ENCODE measurements around the gene SMYD3.
"Not testable (repeated sequence)": the region's sequence is repeated elsewhere in the genome, so short reads cannot be mapped to it uniquely, and the experiment has no call there.

The SMYD3 gene

GRCh38 chr1:245748240-245748639 lies 758.8 kb downstream of the SMYD3 start (continued):
- TF ChIP-seq REST (tag by site-specific recombination; IDR thresholded peaks at IDR 0.05): no peak
- no peak for TF ChIP-seq ZNF157 (tag by site-specific recombination; IDR thresholded peaks at IDR 0.05)
- no peak for TF ChIP-seq KLF7 (tag by site-specific recombination; IDR thresholded peaks at IDR 0.05; ENCODE audit: borderline replicate concordance)
- TF ChIP-seq ZNF221 (tag by site-specific recombination; IDR thresholded peaks at IDR 0.05; ENCODE audit: borderline replicate concordance): no peak
- no peak for TF ChIP-seq ZNF302 (tag by site-specific recombination; IDR thresholded peaks at IDR 0.05; ENCODE audit: low read depth)
- no peak for TF ChIP-seq AEBP2 (tag by site-specific recombination; IDR thresholded peaks at IDR 0.05; ENCODE audit: borderline replicate concordance)
- TF ChIP-seq ZNF138 (tag by site-specific recombination; IDR thresholded peaks at IDR 0.05; ENCODE audit: borderline replicate concordance): no peak

GRCh38 chr1:245742896-245743295 lies 764.2 kb downstream of the SMYD3 start:
- TF ChIP-seq GLIS2 (tag by site-specific recombination; IDR thresholded peaks at IDR 0.05) (no peak), MYNN (tag by site-specific recombination; IDR thresholded peaks at IDR 0.05; ENCODE audit: borderline replicate concordance) (no peak), KLF9 (tag by site-specific recombination; IDR thresholded peaks at IDR 0.05; ENCODE audit: low read depth) (no peak), ZNF473 (tag by site-specific recombination; IDR thresholded peaks at IDR 0.05) (no peak), ZNF223 (tag by site-specific recombination; IDR thresholded peaks at IDR 0.05) (no peak), BCL11B (tag by site-specific recombination; IDR thresholded peaks at IDR 0.05; ENCODE audit: low read depth) (no peak), ZNF843 (tag by site-specific recombination; IDR thresholded peaks at IDR 0.05) (no peak), ZNF23 (tag by site-specific recombination; IDR thresholded peaks at IDR 0.05; ENCODE audit: borderline replicate concordance) (no peak), YY2 (tag by site-specific recombination; IDR thresholded peaks at IDR 0.05) (no peak), ZNF548 (tag by site-specific recombination; IDR thresholded peaks at IDR 0.05) (no peak), GLIS1 (tag by site-specific recombination; IDR thresholded peaks at IDR 0.05) (no peak), KLF17 (tag by site-specific recombination; IDR thresholded peaks at IDR 0.05) (no peak), ZNF274 (IDR thresholded peaks at IDR 0.05; ENCODE audit: low read length) (no peak), ZNF274 (tag by site-specific recombination; IDR thresholded peaks at IDR 0.05; ENCODE audit: borderline replicate concordance) (no peak), ZSCAN18 (tag by site-specific recombination; IDR thresholded peaks at IDR 0.05) (no peak), ZBTB21 (tag by site-specific recombination; IDR thresholded peaks at IDR 0.05) (no peak)
- H3K9me3 ChIP-seq (ENCODE audit: control insufficient read depth, insufficient read depth, low read depth, low read length): no peaks in the 10 kb centered on the region
- H3K27ac ChIP-seq (ENCODE audit: extremely low read depth, low read depth, low read length): no peak overlapping the region
- H3K4me3 ChIP-seq (ENCODE audit: low read depth, low read length): no peak overlapping the region
- no peaks in the 10 kb centered on the region for H3K4me1 ChIP-seq (ENCODE audit: control insufficient read depth, insufficient read depth, low read length)
- ChIA-PET POLR2A (no interaction called here), CTCF (no interaction called here)
- H3K36me3 ChIP-seq (ENCODE audit: control insufficient read depth in 2 of 2, insufficient read depth in 1 of 2, low read length in 2 of 2): no peaks in the 10 kb centered on the region

GRCh38 chr1:245740336-245740735 lies 766.7 kb downstream of the SMYD3 start:
- POLR2A ChIA-PET; H3K4me1 ChIP-seq (ENCODE audit: control insufficient read depth, insufficient read depth, low read length); H3K4me3 ChIP-seq (ENCODE audit: low read depth, low read length); H3K36me3 ChIP-seq (ENCODE audit: control insufficient read depth in 2 of 2, insufficient read depth in 1 of 2, low read length in 2 of 2); H3K9me3 ChIP-seq (ENCODE audit: control insufficient read depth, insufficient read depth, low read depth, low read length); CTCF ChIA-PET; H3K27ac ChIP-seq (ENCODE audit: extremely low read depth, low read depth, low read length): not testable (repeated sequence)
